Calu3 (cell line): ENCODE results near the gene CHST12. TPM values are rescaled to one million over a fixed set of nuclear protein-coding genes. Genes with fewer than 3 reads are reported as not detected.

Experiments
- BruUV-seq: library from RNA; stranded (reverse); fragments of 400-500 nt; replicated peaks from 2 replicates; lab custom pipeline; 2021; lab: Mats Ljungman, UMichigan
- CTCF ChIA-PET: fragments of 300-600 bp; sonication (Branson Sonifier 250); formaldehyde crosslinking; loops from one replicate; lab custom pipeline; 2022; ENCODE audit warnings: antibody characterized with exemption; lab: Charles Lee
- DNase-seq: peaks from one replicate; pipeline ENCODE4 v3.0.0; 2022
- H3K27ac Mint-ChIP-seq: one replicate; pipeline ENCODE4 v1.8.0; 2022; ENCODE audit warnings: mixed read lengths; ENCODE audit not compliant: unreplicated experiment
- H3K27me3 Mint-ChIP-seq: one replicate; pipeline ENCODE4 v1.8.0; 2022; ENCODE audit warnings: mixed read lengths; ENCODE audit not compliant: unreplicated experiment
- H3K36me3 Mint-ChIP-seq: one replicate; pipeline ENCODE4 v1.8.0; 2022; ENCODE audit warnings: mild to moderate bottlenecking, moderate library complexity, mixed read lengths; ENCODE audit not compliant: insufficient read depth, unreplicated experiment
- H3K4me1 Mint-ChIP-seq: one replicate; pipeline ENCODE4 v1.8.0; 2022; ENCODE audit warnings: mild to moderate bottlenecking, low read depth, mixed read lengths; ENCODE audit not compliant: unreplicated experiment
- H3K4me3 Mint-ChIP-seq: one replicate; pipeline ENCODE4 v1.8.0; 2022; ENCODE audit warnings: mild to moderate bottlenecking, low read depth, moderate library complexity, mixed read lengths; ENCODE audit not compliant: unreplicated experiment
- H3K9me3 Mint-ChIP-seq: one replicate; pipeline ENCODE4 v1.8.0; 2022; ENCODE audit warnings: low read depth, mixed read lengths; ENCODE audit not compliant: unreplicated experiment
- CTCF ChIP-seq: fragments of 200-600 bp; IDR thresholded peaks from one replicate; pipeline ENCODE4 v1.8.0; 2022; ENCODE audit warnings: antibody characterized with exemption; ENCODE audit not compliant: unreplicated experiment
- intact Hi-C: fragments of 100-400 bp; cut with micrococcal nuclease; formaldehyde crosslinking; loops from one replicate; pipeline ENCODE4 v1.10.0; 2022; ENCODE audit not compliant: unreplicated experiment
- total RNA-seq: library from RNA; stranded (reverse); gene quantifications from 2 replicates; pipeline ENCODE4 v1.2.3, GENCODE V29; 2022

The CHST12 gene
- total RNA-seq, 1 experiment from 2014 or later = 21.2 TPM

- Mint-ChIP-seq H3K27ac (no peak overlapping the region), H3K27me3 (no peaks in the 10 kb centered on the region), H3K4me1 (no peaks in the 10 kb centered on the region), H3K4me3 (no peak overlapping the region), H3K9me3 (no peaks in the 10 kb centered on the region), H3K36me3 (peaks cover 99% of the 10 kb centered on the region)
- no TSS peak for BruUV-seq
- no peak for TF ChIP-seq CTCF
- intact Hi-C loops = no loop called here
- CTCF ChIA-PET = interaction anchor here (0.5 to 0.8 kb wide), 2 partner anchors 21 to 50 kb away, joined by 3 to 5 read pairs; no protein-coding TSS in a partner anchor
- DNase-seq = no peak
Measured at GRCh38 chr7:2369139-2369538, 34.3 kb upstream of the CHST12 start.

- no peaks in the 10 kb centered on the region for H3K27me3 Mint-ChIP-seq
- CTCF ChIA-PET = no interaction called here
- no peak overlapping the region for H3K27ac Mint-ChIP-seq
- no peak for DNase-seq
- no peak overlapping the region for H3K4me3 Mint-ChIP-seq
- intact Hi-C loops = no loop called here
- H3K36me3 Mint-ChIP-seq = peaks cover 96% of the 10 kb centered on the region
- no peaks in the 10 kb centered on the region for H3K9me3 Mint-ChIP-seq
- no peaks in the 10 kb centered on the region for H3K4me1 Mint-ChIP-seq
- no TSS peak for BruUV-seq
- TF ChIP-seq CTCF = no peak
Measured at GRCh38 chr7:2371329-2371728, 32.1 kb upstream of the CHST12 start.

DNA sequence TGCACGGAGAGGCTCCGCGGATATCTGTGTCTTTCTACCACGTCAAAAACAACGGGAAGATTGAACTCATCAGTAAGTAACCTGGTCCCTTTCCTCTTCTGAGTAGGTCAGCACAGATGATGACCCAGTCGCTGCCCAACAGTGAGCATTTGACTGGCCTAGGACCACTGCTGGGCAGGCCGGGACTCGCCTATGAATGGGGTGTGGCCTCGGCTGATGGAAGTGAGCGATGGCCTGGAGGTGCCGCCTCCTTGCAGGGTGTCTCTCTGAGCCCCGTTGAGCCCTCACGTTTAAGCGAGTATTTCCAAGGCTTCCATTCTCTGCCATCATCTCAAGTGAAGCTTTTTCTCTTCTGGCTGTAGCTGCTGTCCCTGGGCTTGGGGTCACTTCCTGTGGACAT is 30.7 kb upstream of the CHST12 start:
- peaks cover 3% of the 10 kb centered on the region for H3K9me3 Mint-ChIP-seq
- CTCF ChIA-PET = no interaction called here
- H3K36me3 Mint-ChIP-seq = peaks cover 93% of the 10 kb centered on the region

DNA sequence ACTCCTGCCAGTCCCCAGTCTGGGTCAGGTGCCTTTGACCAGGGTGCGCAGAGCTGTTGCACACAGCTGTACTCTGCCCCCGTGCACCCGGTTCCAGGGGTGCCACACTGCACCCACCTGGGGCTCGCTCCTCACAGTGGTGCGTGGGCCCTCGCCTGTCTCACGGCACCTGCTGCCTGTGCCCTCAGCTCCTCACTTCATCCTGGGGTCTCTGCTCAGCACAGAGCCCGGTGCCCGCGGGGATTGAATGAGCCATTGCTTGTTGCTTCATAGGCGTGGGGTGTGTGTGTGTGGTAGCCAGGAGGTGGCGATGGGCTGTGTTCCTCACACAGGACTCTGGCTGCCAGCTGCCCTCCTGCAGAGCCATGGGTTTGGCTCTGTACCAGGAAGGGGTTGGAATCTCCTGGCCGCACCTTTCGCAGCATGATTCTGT is 30.3 kb upstream of the CHST12 start:
- CTCF ChIA-PET = no interaction called here
- H3K4me1 Mint-ChIP-seq = no peaks in the 10 kb centered on the region
- no peak overlapping the region for H3K27ac Mint-ChIP-seq
- H3K36me3 Mint-ChIP-seq = peaks cover 91% of the 10 kb centered on the region
- H3K9me3 Mint-ChIP-seq = peaks cover 3% of the 10 kb centered on the region
- H3K4me3 Mint-ChIP-seq = no peak overlapping the region
- no TSS peak for BruUV-seq
- DNase-seq = no peak
- no peak for TF ChIP-seq CTCF
- H3K27me3 Mint-ChIP-seq = no peaks in the 10 kb centered on the region
- intact Hi-C loops = no loop called here

More for the DNA sequence above, 30.7 kb upstream of the CHST12 start:
- BruUV-seq = no TSS peak
- intact Hi-C loops = no loop called here
- no peak overlapping the region for H3K4me3 Mint-ChIP-seq
- H3K27ac Mint-ChIP-seq = no peak overlapping the region
- no peak for DNase-seq
- no peaks in the 10 kb centered on the region for H3K27me3 Mint-ChIP-seq
- H3K4me1 Mint-ChIP-seq = no peaks in the 10 kb centered on the region
- TF ChIP-seq CTCF = no peak
